ENCODE results near the gene INAFM2.
A peak's percentile ranks its signal among the peaks of the same experiment; 100 is the strongest.

The INAFM2 gene

DNA sequence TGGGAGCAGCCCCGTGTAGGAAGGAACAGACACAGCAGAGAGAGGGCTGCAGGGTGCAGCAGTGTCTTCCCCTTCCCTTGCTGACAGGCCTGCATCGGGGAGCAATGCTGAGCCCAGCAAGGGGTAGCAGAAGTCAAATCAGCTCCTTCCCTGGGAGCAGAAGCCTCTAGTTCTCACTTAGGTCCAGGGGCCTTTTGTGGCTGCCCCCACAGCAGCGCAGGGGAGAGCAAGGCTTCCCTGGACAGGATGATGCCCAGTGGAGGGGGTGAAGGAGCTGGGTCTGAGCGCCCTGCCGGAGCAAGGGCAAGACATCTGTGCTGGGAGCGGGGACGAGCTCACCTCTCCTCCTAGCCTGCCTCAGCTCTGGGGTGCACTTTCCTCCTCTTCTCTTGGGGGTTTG is 16.6 kb upstream of the INAFM2 start:
- DNase-seq (ENCODE audit: low spot score) = no peak

DNA sequence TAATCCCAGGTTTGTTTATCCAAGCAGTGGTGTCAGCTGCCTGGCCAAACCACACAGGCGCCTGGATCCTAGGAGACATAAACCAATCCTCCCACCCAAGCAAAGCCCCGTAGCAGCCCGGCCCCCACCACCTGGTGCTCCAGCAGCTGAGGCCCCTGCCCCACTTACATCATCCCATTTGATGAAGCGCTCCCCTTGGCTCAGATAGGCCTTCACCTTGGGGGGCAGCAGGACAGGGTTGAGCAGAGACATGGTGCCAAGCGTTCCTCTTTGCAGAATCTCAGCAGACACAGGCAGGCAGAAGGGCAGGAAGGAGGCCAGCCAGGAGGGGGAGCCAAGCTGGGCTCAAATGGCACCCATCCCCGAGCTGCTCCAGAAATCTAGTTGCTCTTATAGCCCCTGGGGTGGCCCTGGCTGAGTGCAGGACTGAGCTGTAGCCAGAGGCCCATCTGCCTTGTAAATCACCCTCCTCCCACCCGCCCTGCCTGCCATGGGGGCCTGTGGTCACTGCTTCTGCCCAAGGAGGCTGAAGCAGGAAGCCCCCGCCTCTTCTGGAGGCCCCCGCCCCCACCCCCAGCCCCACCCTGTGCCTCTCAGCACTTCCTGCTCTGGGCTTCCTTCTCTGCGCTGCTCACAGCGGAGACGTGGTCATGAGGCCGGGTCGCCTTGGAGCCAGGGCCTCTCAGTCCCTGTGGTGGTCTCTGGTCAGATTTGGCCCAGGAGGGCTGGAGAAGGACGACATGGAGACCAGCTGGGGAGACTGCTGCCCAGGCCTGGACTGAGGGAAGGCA is 15.9 kb upstream of the INAFM2 start, which contains the start of gene PLCB2:
PLCB2 (minus strand) TSS at position 515 of the 791 bp plus-strand sequence; CDS start at position 252, 263 bp downstream.
- no peak for DNase-seq (ENCODE audit: low spot score)

DNA sequence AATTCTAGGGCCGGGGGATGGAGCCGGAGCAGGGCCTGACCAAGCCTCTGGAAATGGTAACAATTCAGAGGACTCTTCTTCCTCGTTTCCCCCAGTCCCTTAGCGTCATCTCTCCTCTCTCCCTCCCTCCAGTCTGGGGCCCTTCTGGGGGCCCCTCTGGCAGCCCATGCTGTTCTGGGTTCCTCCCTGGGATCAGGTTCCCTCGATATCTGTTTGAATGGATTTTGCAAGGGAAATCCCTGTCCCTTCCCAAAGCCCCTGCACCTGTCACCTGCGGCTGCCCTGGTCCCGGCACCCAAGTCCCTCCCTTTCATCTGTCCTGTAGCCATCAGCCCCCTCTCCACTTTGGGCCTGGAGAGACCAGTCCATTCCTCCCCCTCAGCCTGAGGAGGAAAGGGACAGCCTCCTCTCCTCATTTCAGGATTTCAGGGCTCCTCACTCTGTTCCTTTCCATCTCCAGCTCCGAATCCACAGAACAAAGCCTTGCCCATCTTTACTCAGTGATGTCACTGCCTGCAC is 14.1 kb upstream of the INAFM2 start:
- no peak for DNase-seq (ENCODE audit: low spot score)

DNA sequence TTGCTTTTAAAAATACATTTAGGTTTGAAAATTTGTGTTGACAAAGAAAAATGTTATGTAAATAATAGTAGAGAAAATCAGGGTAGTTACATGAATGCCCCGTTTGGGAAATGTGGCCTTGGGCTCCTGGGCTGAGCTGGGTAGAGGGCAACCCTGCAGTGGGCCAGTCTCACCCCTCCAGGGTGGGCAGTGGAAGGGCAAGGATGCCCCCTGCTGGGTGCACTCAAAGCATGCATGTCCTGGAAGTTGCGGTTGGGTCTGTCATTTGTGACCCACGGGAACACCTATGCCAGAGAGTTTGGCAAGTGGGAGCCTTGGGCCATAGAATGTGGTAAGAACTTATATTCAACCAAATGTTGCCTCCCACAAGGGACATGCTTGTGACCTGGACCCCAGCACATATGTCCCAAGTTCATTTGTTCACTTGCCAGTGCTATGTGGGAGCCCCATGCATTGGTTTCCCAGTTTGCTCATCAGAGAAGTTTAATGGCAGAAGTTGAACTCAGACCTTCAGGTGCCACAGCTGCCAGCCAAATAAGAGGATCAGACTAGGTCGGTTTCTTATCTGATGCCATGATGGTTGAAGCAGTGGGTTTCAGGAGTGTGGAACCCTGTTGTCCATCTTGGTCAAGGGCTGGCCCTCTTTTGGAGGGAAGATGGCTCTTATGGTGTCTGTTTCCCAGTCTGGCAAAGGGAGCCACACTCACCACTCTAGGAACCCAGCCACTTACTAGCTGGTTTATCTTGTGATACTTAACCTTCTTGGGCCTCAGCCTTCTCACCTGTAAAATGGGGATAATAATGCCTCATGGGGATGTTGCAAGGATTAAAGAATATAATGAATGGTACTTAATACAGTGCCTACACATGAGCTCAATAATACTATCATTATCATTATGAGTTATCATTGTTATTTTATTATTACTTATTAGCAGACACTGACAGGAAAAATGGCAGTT is 13.2 kb upstream of the INAFM2 start:
- DNase-seq (ENCODE audit: low spot score) = peak; percentile 56

DNA sequence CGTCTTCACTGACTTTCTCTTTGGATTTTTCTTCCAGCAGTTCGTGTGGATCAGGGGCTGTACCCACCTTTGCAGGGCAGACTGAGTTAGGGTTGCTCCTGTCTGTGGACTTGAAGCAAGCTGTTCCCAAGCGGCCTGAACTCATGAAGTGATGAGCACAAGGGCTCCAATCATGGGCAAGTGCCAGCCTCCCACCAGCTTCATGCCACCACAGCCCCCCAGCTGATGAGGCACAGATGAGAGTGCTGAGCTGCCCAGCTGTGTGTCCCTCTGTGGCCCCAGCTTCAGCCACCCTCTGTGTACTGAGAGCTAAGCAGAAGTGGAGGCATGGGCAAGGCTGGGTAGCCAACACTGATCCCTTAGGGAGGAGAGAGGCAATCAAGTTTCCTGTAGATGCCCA is 12.5 kb upstream of the INAFM2 start:
- no peak for DNase-seq (ENCODE audit: low spot score)

DNA sequence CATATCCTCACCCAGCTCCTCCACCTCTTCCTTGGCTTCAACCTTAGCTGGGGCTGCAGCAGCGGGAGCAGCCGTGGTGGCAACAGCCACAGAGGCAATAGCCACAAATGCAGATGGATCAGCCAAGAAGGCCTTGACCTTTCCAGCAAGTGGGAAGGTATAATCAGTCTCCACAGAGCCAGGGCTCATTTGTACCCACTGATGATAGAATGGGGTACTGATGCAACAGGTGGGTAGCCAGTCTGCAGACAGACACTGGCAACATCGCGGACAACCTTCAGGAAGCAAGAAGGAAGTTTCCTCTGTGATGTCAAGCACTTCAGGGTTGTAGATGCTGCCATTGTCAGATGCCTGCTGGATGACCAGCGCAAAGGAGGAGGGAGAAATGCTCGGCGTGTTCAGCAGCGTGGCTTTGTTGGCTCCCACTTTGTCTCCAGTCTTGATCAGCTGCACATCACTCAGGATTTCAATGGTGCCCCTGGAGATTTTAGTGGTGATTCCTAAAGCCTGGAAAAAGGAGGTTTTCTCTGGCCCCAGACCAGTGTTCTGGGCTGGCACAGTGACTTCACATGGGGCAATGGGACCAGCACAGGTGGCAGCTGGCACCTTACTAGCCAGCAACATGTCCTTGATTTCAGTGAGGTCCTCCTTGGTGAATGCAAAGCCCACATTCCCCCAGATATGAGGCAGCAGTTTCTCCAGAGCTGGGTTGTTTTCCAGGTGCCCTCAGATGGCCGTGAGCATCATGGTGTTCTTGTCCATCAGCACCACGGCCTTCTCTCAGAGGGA is 10.9 kb upstream of the INAFM2 start:
- no peak for DNase-seq (ENCODE audit: low spot score)

DNA sequence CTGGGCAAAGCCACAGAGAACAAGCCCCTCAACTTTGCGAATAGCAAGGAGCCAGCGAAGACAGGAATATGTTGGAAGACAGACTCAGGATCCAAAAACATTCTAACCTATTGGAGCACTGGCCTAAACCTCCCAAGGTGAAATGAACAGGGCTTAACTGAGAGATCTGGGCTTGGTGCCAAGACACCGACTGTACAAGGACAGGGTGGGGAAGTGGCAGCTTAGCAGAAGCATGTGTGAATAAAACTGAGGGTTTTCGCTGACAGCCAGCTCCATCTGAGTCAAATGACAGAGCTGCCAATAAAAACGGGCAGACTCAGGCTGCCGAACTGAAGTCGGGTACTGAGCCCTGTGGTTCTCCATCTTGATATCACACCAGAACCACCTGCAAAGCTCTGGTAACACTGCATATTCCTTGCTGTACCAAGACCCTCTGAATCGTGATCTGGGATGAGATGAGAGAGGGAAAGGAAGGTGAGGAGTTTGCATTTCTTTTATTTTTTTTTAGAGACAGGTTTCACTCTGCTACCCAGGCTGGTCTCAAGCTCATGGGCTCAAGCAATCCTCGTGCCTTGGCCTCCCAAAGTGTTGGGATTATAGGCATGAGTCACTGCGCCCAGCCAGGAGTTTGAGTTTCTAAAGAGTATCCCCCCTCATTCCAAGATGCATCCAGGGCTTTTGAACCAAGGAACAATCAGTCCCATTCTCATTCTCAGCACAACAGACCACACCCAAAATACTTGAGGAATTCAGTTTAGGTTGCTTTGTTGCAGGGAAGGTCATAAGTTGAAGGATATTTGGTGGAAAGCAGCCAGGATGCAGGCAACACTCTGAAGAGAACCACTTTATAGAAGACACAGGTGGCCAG is 9.7 kb upstream of the INAFM2 start:
- DNase-seq (ENCODE audit: low spot score) = no peak

DNA sequence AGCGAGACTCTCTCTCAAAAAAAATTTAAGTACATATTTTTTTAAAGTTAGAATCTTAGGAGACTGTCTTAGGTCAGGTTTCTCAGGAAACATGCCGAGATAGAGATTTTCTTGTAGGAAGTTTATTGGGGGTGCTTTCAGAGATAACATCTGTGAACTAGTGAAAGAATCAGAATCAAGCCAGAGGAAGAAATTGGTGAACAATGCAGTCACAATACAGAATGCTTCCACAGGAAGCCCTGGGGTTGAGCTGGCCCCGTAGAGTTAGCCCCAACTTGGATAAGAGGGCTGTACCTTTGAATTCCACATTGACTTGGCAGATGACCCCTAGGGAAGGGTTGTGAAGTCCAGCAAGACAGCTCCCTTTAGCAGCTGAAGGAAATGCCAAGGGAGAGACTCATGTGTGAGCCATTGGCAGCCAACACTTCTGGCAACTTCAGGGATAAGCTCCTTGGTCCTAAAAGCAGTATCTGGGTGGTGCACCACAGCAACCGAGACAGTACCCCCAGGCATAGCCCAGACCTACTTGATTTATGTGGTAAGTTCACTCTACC is 8.7 kb upstream of the INAFM2 start:
- DNase-seq (ENCODE audit: low spot score) = no peak

DNA sequence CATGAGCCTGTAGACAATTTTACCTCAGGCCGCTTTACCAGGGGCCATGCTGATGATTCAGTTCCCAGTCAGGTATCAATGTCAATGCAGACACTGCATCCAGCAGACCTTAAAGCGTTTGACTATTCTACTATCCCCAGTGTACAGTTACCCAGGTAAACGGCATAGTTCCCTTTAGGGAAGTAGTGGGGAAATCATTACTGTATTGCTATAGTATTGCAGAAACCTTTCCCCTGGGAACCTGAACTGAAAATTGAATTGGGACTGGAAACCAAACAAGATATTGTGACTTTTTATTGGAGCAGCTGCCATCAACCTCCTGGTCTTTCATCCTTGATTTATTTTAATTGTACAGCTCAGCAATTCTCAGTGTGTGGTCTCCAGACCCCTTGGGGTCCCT is 6.6 kb upstream of the INAFM2 start:
- no peak for DNase-seq (ENCODE audit: low spot score)

DNA sequence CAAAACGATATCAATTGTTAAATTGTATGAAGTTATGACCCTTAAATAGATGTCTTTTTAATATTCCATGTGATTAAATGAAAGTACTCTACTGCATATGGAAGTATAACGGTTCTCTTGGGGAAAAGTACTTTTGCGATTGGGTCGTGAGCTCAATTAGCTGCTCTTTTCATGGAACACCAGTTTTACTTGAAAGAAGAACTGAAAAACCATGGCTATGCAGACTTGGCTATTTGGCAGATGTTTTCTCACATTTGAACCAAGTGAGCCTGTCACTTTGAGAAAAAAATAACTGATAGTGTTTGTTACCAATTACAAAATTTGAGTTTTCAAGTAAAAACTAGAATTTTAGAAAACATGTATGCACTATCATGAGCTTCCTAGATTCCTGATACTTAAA is 5.9 kb upstream of the INAFM2 start:
- no peak for DNase-seq (ENCODE audit: low spot score)

DNA sequence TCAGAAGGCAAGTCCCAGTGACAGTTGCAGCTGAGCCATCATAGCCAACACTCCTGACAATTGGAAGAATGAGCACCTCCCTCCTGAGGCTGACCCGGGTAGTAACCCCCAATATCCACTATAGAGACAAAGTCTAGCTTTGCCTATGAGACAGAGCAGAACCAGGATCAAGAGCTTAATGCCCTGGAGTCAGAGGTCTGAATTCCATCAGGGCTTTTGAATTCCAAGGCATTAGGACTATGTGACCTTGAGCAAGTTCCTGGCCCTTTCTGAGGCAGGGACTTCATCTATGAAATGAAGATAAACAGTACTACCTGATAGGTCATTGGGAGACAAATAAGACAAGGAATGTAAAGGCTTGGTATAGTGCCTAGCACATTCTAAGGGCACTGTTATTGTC is 3.1 kb upstream of the INAFM2 start:
- DNase-seq (ENCODE audit: low spot score) = no peak

DNA sequence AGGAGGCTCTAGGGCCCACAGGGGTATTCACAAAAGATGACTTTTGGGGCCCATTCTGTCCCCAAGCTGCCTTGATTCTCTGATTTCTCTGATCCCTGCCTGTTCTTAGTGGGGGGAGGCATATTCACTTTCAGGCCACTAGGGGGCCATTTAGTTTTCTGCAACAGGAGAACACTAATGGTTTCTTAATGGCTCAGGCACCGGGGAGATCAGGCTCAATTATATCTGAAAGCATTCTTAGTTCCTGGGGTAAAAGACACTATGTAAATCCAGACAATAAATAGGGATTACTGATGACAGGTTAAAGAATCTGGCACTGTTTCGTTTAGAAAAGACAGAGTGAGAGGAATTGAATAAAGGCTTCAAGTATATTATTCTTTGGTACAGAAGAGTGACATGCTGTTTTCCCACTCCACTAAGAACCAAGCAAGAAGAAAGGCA is 2.5 kb upstream of the INAFM2 start:
- DNase-seq (ENCODE audit: low spot score) = peak; percentile 73

DNA sequence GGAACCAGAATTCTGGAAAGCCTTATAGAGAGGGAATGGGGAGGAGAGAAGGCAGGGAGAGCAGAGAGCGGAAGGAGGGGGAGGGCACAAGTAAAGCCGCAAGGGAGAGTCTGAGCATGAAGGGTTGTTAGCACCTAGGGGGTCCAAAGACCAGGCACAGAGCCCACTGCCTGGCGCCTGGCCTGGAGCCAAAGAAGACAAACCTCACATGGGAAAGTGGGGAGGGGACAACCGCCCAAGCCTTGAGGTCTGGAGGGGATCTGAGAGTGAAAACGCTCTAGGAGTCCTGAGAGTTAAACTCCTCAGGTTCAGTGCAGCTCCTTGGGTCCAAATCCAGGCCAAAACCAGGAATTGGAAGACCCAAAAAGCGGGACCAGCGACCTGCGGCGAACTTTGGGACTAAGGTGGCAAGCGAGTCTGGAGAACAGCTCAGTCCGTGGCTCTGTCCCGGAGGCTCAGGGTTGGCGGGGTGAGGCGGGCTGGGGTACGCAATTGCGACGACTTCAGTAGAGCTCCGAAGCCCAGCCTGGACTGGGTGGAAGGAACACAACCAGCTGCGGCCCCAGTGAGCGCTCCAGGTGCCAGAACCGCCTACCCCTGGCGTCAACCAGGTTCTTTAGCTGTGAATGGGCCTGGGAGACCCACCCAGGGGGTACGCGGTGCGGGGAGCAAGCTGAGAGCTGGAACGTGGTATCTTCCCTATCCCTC is 807 bp upstream of the INAFM2 start:
- DNase-seq (ENCODE audit: low spot score) = no peak

DNA sequence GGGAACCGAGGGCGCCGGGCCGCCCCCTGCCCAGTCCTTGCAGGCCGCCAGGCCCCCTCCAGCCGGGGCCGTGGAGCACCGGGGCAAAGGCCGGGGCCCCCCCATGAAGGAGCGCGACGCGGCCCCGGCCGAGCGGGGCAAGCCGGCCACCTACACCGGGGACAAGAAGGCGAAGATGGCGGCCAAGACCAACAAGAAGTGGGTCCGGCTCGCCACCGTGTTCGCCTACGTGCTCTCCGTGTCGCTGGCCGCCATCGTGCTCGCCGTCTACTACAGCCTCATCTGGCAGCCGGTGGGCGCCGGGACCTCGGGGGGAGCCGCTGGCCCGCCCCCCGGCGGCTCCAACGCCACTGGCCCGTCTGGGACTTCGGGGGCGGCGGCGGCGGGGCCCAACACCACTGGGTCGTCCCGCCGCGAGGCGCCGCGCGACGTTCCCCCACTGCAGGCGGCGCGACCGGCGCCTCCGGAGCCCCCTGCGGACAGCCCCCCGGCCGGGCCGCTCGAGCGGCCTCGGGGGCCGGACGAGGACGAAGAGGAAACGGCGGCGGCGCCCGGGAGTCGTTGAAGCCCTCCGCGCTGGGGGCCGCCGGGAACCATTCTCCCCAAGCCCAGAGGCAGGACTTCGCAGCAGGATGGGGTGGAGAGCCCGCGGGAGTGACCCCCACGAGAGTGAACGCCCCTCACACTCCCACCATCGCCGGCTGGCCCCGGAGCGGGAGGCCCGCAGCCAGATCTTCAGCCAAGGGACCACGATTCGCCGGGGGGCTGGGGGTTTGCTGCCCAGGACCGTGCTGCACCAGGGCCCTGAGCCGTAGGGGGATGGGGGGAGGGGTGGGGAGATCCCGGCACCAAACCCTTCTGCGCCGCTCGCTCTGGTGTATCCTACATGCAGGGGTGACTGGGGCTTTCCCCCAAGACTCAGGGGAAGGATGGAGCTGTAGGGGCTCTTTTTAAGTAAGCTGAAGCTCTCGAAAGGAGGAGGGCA is 753 bp downstream of the INAFM2 start:
- peak; percentile 46 for DNase-seq (ENCODE audit: low spot score)

DNA sequence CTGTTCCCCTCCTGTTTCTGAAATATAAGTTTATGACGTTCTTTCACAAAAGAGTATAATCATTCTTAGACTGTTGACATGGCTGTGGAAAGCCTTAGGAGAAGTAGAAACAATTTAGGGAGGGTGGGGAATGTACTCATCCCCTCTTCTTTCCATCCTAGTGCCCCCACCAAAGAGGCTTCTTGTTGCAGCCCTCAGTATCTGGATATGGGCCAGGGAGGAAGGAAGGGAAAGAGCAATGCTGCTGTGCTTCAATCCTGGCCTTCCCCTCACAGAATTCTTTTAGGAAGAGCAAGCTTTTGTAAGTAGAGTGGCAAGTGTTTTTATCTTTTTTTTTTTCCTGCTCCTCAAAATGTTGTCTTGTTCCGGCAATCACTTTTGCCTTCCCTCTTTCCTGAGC is 1.7 kb downstream of the INAFM2 start:
- DNase-seq (ENCODE audit: low spot score) = no peak

DNA sequence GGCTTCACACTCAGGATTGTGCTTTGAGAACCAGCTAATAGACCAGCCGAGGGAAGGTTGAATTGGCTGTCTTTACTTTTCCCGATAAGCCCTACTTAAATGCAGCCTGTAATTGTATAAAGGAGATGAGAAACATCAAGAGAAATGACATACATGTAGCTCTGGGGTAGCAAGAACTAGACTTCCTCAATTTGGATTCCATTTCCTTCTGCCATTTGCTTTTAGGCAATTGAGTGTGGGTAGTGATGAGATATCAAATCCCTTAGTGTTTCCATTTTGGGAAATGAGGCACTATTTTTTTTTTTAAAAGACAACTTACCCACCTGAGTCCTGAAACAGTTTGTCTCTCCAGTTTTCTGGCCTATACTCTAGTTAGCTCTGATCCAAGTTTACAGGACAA is 2.2 kb downstream of the INAFM2 start:
- DNase-seq (ENCODE audit: low spot score) = no peak

DNA sequence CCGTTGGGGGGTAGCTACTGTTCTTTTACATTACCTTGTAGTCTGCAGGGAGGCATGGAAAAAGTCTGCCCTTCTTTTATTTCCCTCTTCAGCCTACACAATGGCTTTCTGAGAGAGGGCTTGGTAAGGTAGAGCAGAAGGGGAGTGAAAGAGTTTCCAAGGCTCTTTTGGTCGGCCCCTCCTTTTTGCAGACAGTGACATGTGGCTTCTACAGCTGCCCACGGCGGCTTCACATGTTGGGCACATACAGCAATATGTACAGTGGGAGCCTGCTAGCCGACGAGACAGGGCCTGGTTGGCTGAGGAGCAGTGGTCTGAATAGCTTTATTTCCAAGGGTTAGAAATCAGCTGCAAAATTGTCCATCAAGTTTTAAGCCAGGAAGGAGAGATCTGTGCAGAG is 4.0 kb downstream of the INAFM2 start:
- no peak for DNase-seq (ENCODE audit: low spot score)

DNA sequence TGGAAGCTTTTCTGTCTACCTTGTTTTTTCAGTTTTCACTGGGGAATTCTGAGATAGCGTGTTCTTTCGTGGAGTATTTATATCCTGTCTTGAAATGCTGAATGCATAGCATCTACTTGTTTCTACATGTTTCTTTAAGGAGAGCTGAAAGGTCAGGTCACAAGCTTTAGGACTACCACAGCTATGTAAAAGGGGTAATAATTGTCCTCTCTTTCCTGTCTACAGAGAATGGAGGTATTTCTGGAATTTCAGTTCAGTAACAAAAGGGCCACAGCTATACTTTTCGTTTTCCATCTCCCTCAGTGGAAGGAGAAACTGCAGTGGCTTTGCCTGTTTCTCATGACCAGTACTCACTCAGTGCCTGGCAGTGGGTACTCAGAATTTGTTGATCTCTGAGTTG is 4.7 kb downstream of the INAFM2 start:
- DNase-seq (ENCODE audit: low spot score) = no peak

DNA sequence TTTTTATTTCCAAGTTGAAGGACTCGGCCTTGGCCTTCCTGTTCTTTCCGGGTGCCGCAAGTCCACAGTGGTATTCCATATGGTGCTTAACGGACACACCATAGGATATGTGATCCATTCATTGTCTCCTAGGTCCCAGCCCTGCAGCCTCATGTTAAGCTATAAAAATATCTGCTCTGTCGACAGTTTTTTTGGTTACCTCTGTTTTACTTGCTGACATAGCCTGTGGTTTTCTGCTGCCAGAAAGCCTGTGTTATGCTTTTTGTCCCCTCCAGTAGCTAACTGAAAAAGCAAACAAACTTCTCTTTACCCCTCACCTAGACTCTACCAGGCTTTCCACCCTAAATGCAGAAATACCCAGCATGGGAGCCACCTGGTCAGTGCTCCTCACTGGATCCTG is 5.3 kb downstream of the INAFM2 start:
- DNase-seq (ENCODE audit: low spot score) = no peak
